GM12878 (cell line): ENCODE measurements around the gene MAST4. TPM values are rescaled to one million over a fixed set of nuclear protein-coding genes. Genes with fewer than 3 reads are reported as not detected.

Experiments
- ATAC-seq: fragments of 200-7000 bp; cut with Tn5 transposase; 3 replicates; pipeline ENCODE4 v1.9.1; 2020; ENCODE audit warnings: mild to moderate bottlenecking, moderate library complexity
- BruUV-seq: library from RNA; stranded (reverse); fragments of 400-500 nt; replicated peaks from 2 replicates; lab custom pipeline; 2021; lab: Mats Ljungman, UMichigan
- CTCF ChIA-PET: fragments of 300-600 bp; sonication (Branson Sonifier 250); formaldehyde crosslinking; extraction: SDS; loops from one replicate; lab custom pipeline; 2021; ENCODE audit warnings: inconsistent platforms; lab: Yijun Ruan, JAX
- POLR2A ChIA-PET: fragments of 350-600 bp; formaldehyde crosslinking; extraction: SDS; loops from one replicate; lab custom pipeline; 2021; ENCODE audit warnings: inconsistent platforms; lab: Charles Lee
- RAD21 ChIA-PET: fragments of 300-600 bp; sonication (Branson Sonifier 250); formaldehyde crosslinking; loops from one replicate; lab custom pipeline; 2023; ENCODE audit warnings: antibody characterized with exemption; ENCODE audit not compliant: unreplicated experiment; lab: Charles Lee
- SMC1A ChIA-PET: fragments of 300-600 bp; sonication (Branson Sonifier 250); formaldehyde crosslinking; loops from one replicate; lab custom pipeline; 2023; ENCODE audit not compliant: unreplicated experiment, uncharacterized antibody; lab: Charles Lee
- DNase-seq: peaks from one replicate; pipeline ENCODE4 v3.0.0-alpha.2; 2011; ENCODE audit warnings: low read depth, low spot score
- FAIRE-seq: peaks from 3 replicates; lab custom pipeline; 2011; peaks lifted over from hg19 to GRCh38; lab: Jason Lieb, UNC
- H2AFZ ChIP-seq: 2 replicates; pipeline ENCODE4 v1.6.0; 2011; ENCODE audit warnings: low read depth, low read length, control low read depth; ENCODE audit not compliant: control insufficient read depth
- H3K27ac ChIP-seq: 2 replicates; pipeline ENCODE4 v1.5.1; 2011; ENCODE audit warnings: control low read depth; ENCODE audit not compliant: control insufficient read depth, insufficient read depth
- H3K27me3 ChIP-seq, 2 experiments: replicated peaks in 1 of 2; 2 replicates each; pipeline versions ENCODE4 v1.6.0 to v1.6.1; 2011; ENCODE audit warnings: low read length in 1 of 2; ENCODE audit not compliant: control insufficient read depth in 2 of 2, insufficient read depth in 2 of 2
- H3K36me3 ChIP-seq, 2 experiments: 2 replicates each; pipeline ENCODE4 v1.5.1; 2011; ENCODE audit warnings: low read length in 1 of 2; ENCODE audit not compliant: control insufficient read depth in 2 of 2, insufficient read depth in 2 of 2
- H3K4me1 ChIP-seq: 2 replicates; pipeline ENCODE4 v1.6.1; 2011; ENCODE audit warnings: mild to moderate bottlenecking, low read length, moderate library complexity, mixed read lengths; ENCODE audit not compliant: control insufficient read depth, insufficient read depth
- H3K4me2 ChIP-seq: 2 replicates; pipeline ENCODE4 v1.6.0; 2011; ENCODE audit warnings: control low read depth; ENCODE audit not compliant: control insufficient read depth, insufficient read depth
- H3K4me3 ChIP-seq: fragments of 200-600 bp; sonication (generic); 2 replicates; pipeline ENCODE4 v1.5.1; 2016
- H3K79me2 ChIP-seq: 2 replicates; pipeline ENCODE4 v1.6.0; 2011; ENCODE audit warnings: low read length; ENCODE audit not compliant: control insufficient read depth, insufficient read depth
- H3K9ac ChIP-seq: 2 replicates; pipeline ENCODE4 v1.8.0; 2011; ENCODE audit warnings: low read length, control low read depth, mixed read lengths; ENCODE audit not compliant: control insufficient read depth, insufficient read depth
- H3K9me3 ChIP-seq: replicated peaks from 3 replicates; pipeline ENCODE4 v1.5.1; 2011; ENCODE audit warnings: mild to moderate bottlenecking, low read length; ENCODE audit not compliant: control insufficient read depth, insufficient read depth
- H4K20me1 ChIP-seq: 2 replicates; pipeline ENCODE4 v1.6.0; 2011; ENCODE audit not compliant: control insufficient read depth, insufficient read depth
- ESRRA ChIP-seq: IDR thresholded peaks from 2 replicates; pipeline ENCODE4 v1.6.1; 2012; ENCODE audit warnings: mild to moderate bottlenecking, low read length, improper control_type of control experiment
- KAT2A ChIP-seq: conservative IDR thresholded peaks from 2 replicates; pipeline ENCODE4 v1.6.1; 2011; ENCODE audit warnings: low read depth, low read length; ENCODE audit not compliant: control insufficient read depth
- KLF5 ChIP-seq: fragments of 450-650 bp; IDR thresholded peaks from 2 replicates; pipeline ENCODE4 v1.6.1; 2014; ENCODE audit warnings: mild to moderate bottlenecking; ENCODE audit not compliant: partially characterized antibody
- MTA3 ChIP-seq: IDR thresholded peaks from 2 replicates; pipeline ENCODE4 v1.6.1; 2012; ENCODE audit warnings: low read length, inconsistent platforms, borderline replicate concordance
- MYC ChIP-seq: IDR thresholded peaks from 2 replicates; pipeline ENCODE4 v1.6.1; 2011; ENCODE audit warnings: mild to moderate bottlenecking, low read length, moderate library complexity, inconsistent platforms; ENCODE audit not compliant: insufficient read depth, insufficient replicate concordance, insufficient read length, severe bottlenecking
- NR2C1 ChIP-seq: fragments of 450-650 bp; IDR thresholded peaks from 2 replicates; pipeline ENCODE4 v1.6.1; 2017; ENCODE audit warnings: antibody characterized with exemption, mild to moderate bottlenecking, moderate library complexity
- NRF1 ChIP-seq: conservative IDR thresholded peaks from 2 replicates; pipeline ENCODE4 v1.6.1; 2011; ENCODE audit warnings: mild to moderate bottlenecking, low read depth, low read length, improper control_type of control experiment
- PAX8 ChIP-seq: fragments of 450-650 bp; IDR thresholded peaks from 2 replicates; pipeline ENCODE4 v1.6.1; 2017; ENCODE audit warnings: mild to moderate bottlenecking, moderate library complexity
- RAD51 ChIP-seq: fragments of 450-650 bp; IDR thresholded peaks from 2 replicates; pipeline ENCODE4 v1.6.1; 2016; ENCODE audit warnings: moderate library complexity, mild to moderate bottlenecking, inconsistent platforms
- RUNX3 ChIP-seq: IDR thresholded peaks from 2 replicates; pipeline ENCODE4 v1.6.1; 2012; ENCODE audit warnings: low read length, inconsistent platforms
- SPI1 ChIP-seq: IDR thresholded peaks from 2 replicates; pipeline ENCODE4 v1.6.1; 2011; ENCODE audit warnings: low read depth, mild to moderate bottlenecking, low read length, moderate library complexity, borderline replicate concordance; ENCODE audit not compliant: insufficient read depth
- TCF7 ChIP-seq: IDR thresholded peaks from 2 replicates; pipeline ENCODE4 v1.6.1; 2014; ENCODE audit warnings: antibody characterized with exemption, borderline replicate concordance
- YBX1 ChIP-seq: fragments of 450-650 bp; IDR thresholded peaks from 2 replicates; pipeline ENCODE4 v1.6.1; 2016; ENCODE audit warnings: antibody characterized with exemption
- YY1 ChIP-seq: IDR thresholded peaks from 2 replicates; pipeline ENCODE4 v1.6.1; 2011; ENCODE audit warnings: low read depth, mild to moderate bottlenecking, low read length
- ZNF274 ChIP-seq: IDR thresholded peaks from one replicate; pipeline ENCODE4 v1.8.0; 2011; ENCODE audit not compliant: insufficient read length, insufficient read depth
- ZNF592 ChIP-seq: fragments of 450-650 bp; IDR thresholded peaks from 2 replicates; pipeline ENCODE4 v1.6.1; 2017; ENCODE audit warnings: mild to moderate bottlenecking, moderate library complexity
- WGBS: methylation state at CpG from one replicate; pipeline ENCODE4 v1.1.6; 2016; ENCODE audit warnings: low lambda C conversion rate; ENCODE audit not compliant: insufficient replicate concordance, insufficient coverage; ENCODE audit errors: missing lambda C conversion rate; 5-methylcytosine and 5-hydroxymethylcytosine counted together
- in situ Hi-C: fragments of 300-500 bp; cut with MboI; formaldehyde crosslinking; loops from 9 replicates; pipeline ENCODE4 v1.14.3; 2018; ENCODE audit warnings: mixed read lengths
- intact Hi-C: fragments of 100-400 bp; cut with micrococcal nuclease; formaldehyde crosslinking; loops from one replicate; pipeline ENCODE4 v1.14.2; 2022; ENCODE audit not compliant: unreplicated experiment
- polyA plus RNA-seq, 11 experiments: library from polyadenylated mRNA; depleted of rRNA in 4 of 11; unstranded in 6 of 11; stranded (reverse) in 5 of 11; fragments of >200 nt; fragmentation: Nextera tagmentation in 4 of 11; fragmentation: Illumina TruSeq in 1 of 11; extraction: Ambion mirVana in 4 of 11; extraction: Trizol in 1 of 11; gene quantifications; 1 replicate in 1 of 11; 2 replicates in 10 of 11; pipeline versions ENCODE4 v1.2.1 to v1.2.3, GENCODE V29; 2011 to 2016; ENCODE audit warnings: inconsistent platforms in 2 of 11, missing spikeins in 2 of 11, low read depth in 1 of 11
- total RNA-seq, 4 experiments: library from RNA; depleted of rRNA in 3 of 4; stranded (reverse); fragments of >200 nt in 3 of 4; fragmentation: Illumina TruSeq in 1 of 4; extraction: Trizol in 1 of 4; gene quantifications; 2 replicates each; pipeline versions ENCODE4 v1.2.1 to v1.2.3, GENCODE V29; 2013 to 2021

MAST4 gene
- total and polyA plus RNA-seq, 10 of the 15 experiments (the other 5 are each of a cell fraction or from before 2014, with no cell fraction given): 0.02 to 1.6 (median 0.29) TPM; not detected in 1

DNA sequence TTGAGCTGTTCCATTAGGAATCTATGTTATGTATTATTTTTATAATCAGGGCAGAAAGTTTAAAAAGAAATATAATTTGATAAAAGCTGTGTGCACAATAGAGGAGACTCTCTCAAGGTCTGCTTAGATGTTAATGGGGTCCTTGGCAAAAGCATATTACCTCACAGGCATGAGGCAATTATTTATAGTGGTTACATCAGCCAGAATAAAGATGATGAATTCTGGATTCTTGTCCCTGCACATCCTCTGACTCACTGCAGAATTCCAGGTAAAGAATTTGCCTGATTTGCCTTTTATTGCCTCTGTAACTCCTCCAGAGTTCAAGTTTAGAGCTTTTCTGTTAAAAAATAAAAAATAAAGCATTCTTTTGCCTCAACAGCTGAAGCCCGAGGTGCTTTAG is 253.6 kb downstream of the MAST4 start:
- FAIRE-seq (no peak), DNase-seq (no peak), ATAC-seq (no peak)
- intact Hi-C loops: loop anchor here (10.0 kb wide), 1 partner anchor 355 kb away; no protein-coding TSS in a partner anchor
- in situ Hi-C loops: no loop called here
- H3K27ac ChIP-seq: no peak overlapping the region
- no peaks in the 10 kb centered on the region for H3K36me3 ChIP-seq
- H4K20me1 ChIP-seq: no peaks in the 10 kb centered on the region
- H3K4me3 ChIP-seq: no peak overlapping the region
- WGBS: 70% methylated on average over 1 of the region's 1 CpG
- no peak overlapping the region for H3K9ac ChIP-seq
- no TSS peak for BruUV-seq
- ChIA-PET SMC1A (interaction anchor here (0.7 kb wide), 1 partner anchor 16 kb away, joined by 3 read pairs; no protein-coding TSS in a partner anchor), RAD21 (no interaction called here)
- no peak overlapping the region for H2AFZ ChIP-seq
- H3K27me3 ChIP-seq: no peaks in the 10 kb centered on the region; a peak in 1 of 4 replicates
- H3K4me2 ChIP-seq: no peak overlapping the region
- no peak for TF ChIP-seq ESRRA
- TF ChIP-seq NRF1: no peak
- TF ChIP-seq PAX8: no peak
- no peak for TF ChIP-seq SPI1
- no peak for TF ChIP-seq RAD51
- TF ChIP-seq KAT2A: no peak
- no peak for TF ChIP-seq ZNF592
- TF ChIP-seq YY1: no peak
- TF ChIP-seq TCF7: no peak
- TF ChIP-seq NR2C1: no peak
- no peak for TF ChIP-seq MTA3
- no peak for TF ChIP-seq KLF5
- TF ChIP-seq RUNX3: no peak
- TF ChIP-seq YBX1: no peak
- TF ChIP-seq MYC: no peak
- TF ChIP-seq ZNF274: no peak
- TF ChIP-seq, all 136 proteins: peak for 0
- ChIA-PET CTCF (interaction anchor here (1.5 kb wide), 1 partner anchor 9 kb away, joined by 5 read pairs; no protein-coding TSS in a partner anchor), POLR2A (no interaction called here)
- Histone ChIP-seq H3K9me3 (no peaks in the 10 kb centered on the region), H3K4me1 (no peaks in the 10 kb centered on the region), H3K79me2 (no peaks in the 10 kb centered on the region)
